GM12892 (cell line): ENCODE results near the gene ATXN10.

ENCODE experiments used
- POLR2A ChIP-seq: IDR thresholded peaks from 2 replicates; pipeline ENCODE4 v1.6.1; 2011; ENCODE audit warnings: low read depth, low read length, control low read depth
- POLR2AphosphoS5 ChIP-seq: IDR thresholded peaks from 2 replicates; pipeline ENCODE4 v1.6.1; 2011; ENCODE audit warnings: low read depth, low read length, control low read depth
- TAF1 ChIP-seq: IDR thresholded peaks from 2 replicates; pipeline ENCODE4 v1.6.1; 2011; ENCODE audit warnings: low read depth, mild to moderate bottlenecking, control low read depth, low read length, borderline replicate concordance

- TF ChIP-seq POLR2A (no peak), POLR2AphosphoS5 (no peak), TAF1 (no peak)
Observed at GRCh38 chr22:45630436-45630835, 41.2 kb upstream of the ATXN10 start.
